ENCODE results near the gene NTSR1.

GRCh38 chr20:62772619-62772989, 64.0 kb downstream of the NTSR1 start:
- TF ChIP-seq CTCF (IDR thresholded peaks at IDR 0.05), result no peak
- no peak for TF ChIP-seq POLR2A (IDR thresholded peaks at IDR 0.05)
- TF ChIP-seq EP300 (IDR thresholded peaks at IDR 0.05), result no peak

All from ovary (tissue), 3 donors.